ENCODE data around the gene CNIH3. TPM values are rescaled to one million over a fixed set of nuclear protein-coding genes. Genes with fewer than 3 reads are reported as not detected.

Gene CNIH3
- total RNA-seq, 2 experiments from 2014 or later = 1.8 to 2.5 TPM

GRCh38 chr1:224751624-224752311 lies 135.7 kb downstream of the CNIH3 start:
- DNase-seq = no peak
- no peak overlapping the region for H3K4me3 Mint-ChIP-seq
- Histone ChIP-seq H3K4me1 (ENCODE audit: insufficient read depth, low read length) (no peaks in the 10 kb centered on the region), H3K27ac (ENCODE audit: low read depth in 1 of 2, low read length in 2 of 2) (no peak overlapping the region), H3K9me3 (ENCODE audit: control insufficient read depth in 1 of 2, insufficient read depth in 1 of 2, low read length in 2 of 2) (no peaks in the 10 kb centered on the region), H3K4me3 (ENCODE audit: low read length) (no peak overlapping the region), H3K27me3 (ENCODE audit: control insufficient read depth in 1 of 2, insufficient read depth in 2 of 2, low read length in 2 of 2) (no peaks in the 10 kb centered on the region), H3K36me3 (ENCODE audit: insufficient read depth, low read length) (no peaks in the 10 kb centered on the region)
- no peaks in the 10 kb centered on the region for H3K9me3 Mint-ChIP-seq
- intact Hi-C loops (cut with DNase I, micrococcal nuclease) = no loop called here
- no peak overlapping the region for H3K27ac Mint-ChIP-seq
- no peaks in the 10 kb centered on the region for H3K36me3 Mint-ChIP-seq (ENCODE audit: low read depth)
- ATAC-seq (ENCODE audit: poor library complexity) = no peak
- POLR2A ChIA-PET = no interaction called here
- H3K4me1 Mint-ChIP-seq (ENCODE audit: low read depth) = peaks cover 10% of the 10 kb centered on the region
- TF ChIP-seq CTCF (IDR thresholded peaks at IDR 0.05) = no peak
- CTCF ChIA-PET = no interaction called here
- H3K27me3 Mint-ChIP-seq = peaks cover 11% of the 10 kb centered on the region

- Histone ChIP-seq H3K27me3 (ENCODE audit: control insufficient read depth in 1 of 2, insufficient read depth in 2 of 2, low read length in 2 of 2) (no peaks in the 10 kb centered on the region), H3K36me3 (ENCODE audit: insufficient read depth, low read length) (no peaks in the 10 kb centered on the region), H3K27ac (ENCODE audit: low read depth in 1 of 2, low read length in 2 of 2) (no peak overlapping the region), H3K4me3 (ENCODE audit: low read length) (no peak overlapping the region), H3K9me3 (ENCODE audit: control insufficient read depth in 1 of 2, insufficient read depth in 1 of 2, low read length in 2 of 2) (peaks cover 0 to 3% of the 10 kb centered on the region in 2 experiments), H3K4me1 (ENCODE audit: insufficient read depth, low read length) (no peaks in the 10 kb centered on the region)
- Mint-ChIP-seq H3K4me3 (no peak overlapping the region), H3K9me3 (no peaks in the 10 kb centered on the region), H3K36me3 (ENCODE audit: low read depth) (no peaks in the 10 kb centered on the region), H3K27ac (no peak overlapping the region), H3K4me1 (ENCODE audit: low read depth) (peaks cover 7% of the 10 kb centered on the region), H3K27me3 (peaks cover 11% of the 10 kb centered on the region)
- POLR2A ChIA-PET = no interaction called here
- TF ChIP-seq CTCF (IDR thresholded peaks at IDR 0.05) = no peak
- DNase-seq (no peak), ATAC-seq (ENCODE audit: poor library complexity) (no peak)
- CTCF ChIA-PET = no interaction called here
- intact Hi-C loops (cut with DNase I, micrococcal nuclease) = no loop called here
These were observed 137.4 kb downstream of the CNIH3 start for GRCh38 chr1:224753491-224753890.

GRCh38 chr1:224755586-224755985 lies 139.5 kb downstream of the CNIH3 start:
- Mint-ChIP-seq H3K4me3 (no peak overlapping the region), H3K27ac (no peak overlapping the region), H3K4me1 (ENCODE audit: low read depth) (peaks cover 7% of the 10 kb centered on the region), H3K27me3 (peaks cover 5% of the 10 kb centered on the region), H3K36me3 (ENCODE audit: low read depth) (no peaks in the 10 kb centered on the region), H3K9me3 (peaks cover 2% of the 10 kb centered on the region)
- Histone ChIP-seq H3K9me3 (ENCODE audit: control insufficient read depth in 1 of 2, insufficient read depth in 1 of 2, low read length in 2 of 2) (peaks cover 5 to 8% of the 10 kb centered on the region in 2 experiments), H3K27ac (ENCODE audit: low read depth in 1 of 2, low read length in 2 of 2) (no peak overlapping the region), H3K27me3 (ENCODE audit: control insufficient read depth in 1 of 2, insufficient read depth in 2 of 2, low read length in 2 of 2) (no peaks in the 10 kb centered on the region), H3K4me1 (ENCODE audit: insufficient read depth, low read length) (no peaks in the 10 kb centered on the region), H3K4me3 (ENCODE audit: low read length) (no peak overlapping the region), H3K36me3 (ENCODE audit: insufficient read depth, low read length) (no peaks in the 10 kb centered on the region)
- ChIA-PET POLR2A (no interaction called here), CTCF (no interaction called here)
- intact Hi-C loops (cut with DNase I, micrococcal nuclease) = no loop called here
- DNase-seq = no peak
- no peak for TF ChIP-seq CTCF (IDR thresholded peaks at IDR 0.05)
- no peak for ATAC-seq (ENCODE audit: poor library complexity)
